BLaER1 treated with 17β-estradiol and CSF1 and Interleukin-3, amounts not matched to agents 10 nM and 100 nM (cell line): ENCODE data around the gene SUFU.
"Not testable (repeated sequence)": the region's sequence is repeated elsewhere in the genome, so short reads cannot be mapped to it uniquely, and the experiment has no call there.

Source experiments
- H3K27ac ChIP-seq, 11 experiments: shearing (Covaris generic); formaldehyde crosslinking; 2 replicates each; pipeline ENCODE4 v1.8.1; 2022
- H3K27me3 ChIP-seq, 11 experiments: shearing (Covaris generic); formaldehyde crosslinking; 2 replicates each; pipeline ENCODE4 v1.8.1; 2022
- H3K36me3 ChIP-seq, 11 experiments: shearing (Covaris generic); formaldehyde crosslinking; 2 replicates each; pipeline ENCODE4 v1.8.1; 2022
- H3K4me1 ChIP-seq, 10 experiments: shearing (Covaris generic); formaldehyde crosslinking; 2 replicates each; pipeline ENCODE4 v1.8.1; 2022
- H3K4me2 ChIP-seq, 11 experiments: shearing (Covaris generic); formaldehyde crosslinking; 2 replicates each; pipeline ENCODE4 v1.8.1; 2022
- H3K4me3 ChIP-seq, 10 experiments: shearing (Covaris generic); formaldehyde crosslinking; 2 replicates each; pipeline ENCODE4 v1.8.1; 2022
- H3K9ac ChIP-seq, 11 experiments: shearing (Covaris generic); formaldehyde crosslinking; 2 replicates each; pipeline ENCODE4 v1.8.1; 2022
- H3K9me3 ChIP-seq, 11 experiments: shearing (Covaris generic); formaldehyde crosslinking; replicated peaks in 1 of 11; 2 replicates each; pipeline ENCODE4 v1.8.1; 2022
- H4K20me1 ChIP-seq, 11 experiments: shearing (Covaris generic); formaldehyde crosslinking; 2 replicates each; pipeline ENCODE4 v1.8.1; 2022
- Cebpa-rat ChIP-seq, 11 experiments: shearing (Covaris generic); IDR thresholded peaks; 2 replicates each; pipeline ENCODE4 v1.8.1; 2022

Gene SUFU

DNA sequence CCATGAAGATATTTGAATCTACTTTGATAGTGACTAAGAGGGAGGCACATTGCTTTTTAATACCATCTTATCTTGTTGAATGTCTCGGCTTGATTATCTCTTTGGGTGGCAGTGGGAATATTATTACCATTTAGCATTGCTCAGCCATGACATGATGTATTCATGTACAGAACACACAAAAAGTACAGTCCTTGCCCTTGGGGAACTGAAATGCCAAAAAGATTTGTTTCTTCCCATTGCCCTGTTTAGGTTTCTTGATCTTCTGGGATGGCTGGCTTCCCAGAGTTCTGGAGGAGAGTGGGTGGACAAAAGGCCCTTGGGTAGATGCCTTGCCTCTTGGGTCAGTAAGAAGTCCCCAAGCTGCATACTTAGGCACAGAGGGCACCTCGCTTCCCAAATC, 23.8 kb downstream of the SUFU start:
- TF ChIP-seq Cebpa-rat (IDR thresholded peaks at IDR 0.05), result no peak
- Histone ChIP-seq H3K4me1 (no peaks in the 10 kb centered on the region; a peak in 1 of 20 replicates), H3K9me3 (no peaks in the 10 kb centered on the region), H4K20me1 (peaks cover 0 to 94% (median 24%) of the 10 kb centered on the region in 11 experiments; a peak in 16 of 22 replicates), H3K36me3 (peaks cover 43 to 90% (median 68%) of the 10 kb centered on the region in 11 experiments), H3K9ac (no peak overlapping the region), H3K27ac (no peak overlapping the region), H3K4me2 (no peak overlapping the region), H3K4me3 (no peak overlapping the region), H3K27me3 (no peaks in the 10 kb centered on the region)

- H4K20me1 ChIP-seq, result peaks cover 0 to 97% (median 23%) of the 10 kb centered on the region in 11 experiments; a peak in 14 of 22 replicates
These were observed 30.6 kb downstream of the SUFU start for GRCh38 chr10:102534333-102534732.

DNA sequence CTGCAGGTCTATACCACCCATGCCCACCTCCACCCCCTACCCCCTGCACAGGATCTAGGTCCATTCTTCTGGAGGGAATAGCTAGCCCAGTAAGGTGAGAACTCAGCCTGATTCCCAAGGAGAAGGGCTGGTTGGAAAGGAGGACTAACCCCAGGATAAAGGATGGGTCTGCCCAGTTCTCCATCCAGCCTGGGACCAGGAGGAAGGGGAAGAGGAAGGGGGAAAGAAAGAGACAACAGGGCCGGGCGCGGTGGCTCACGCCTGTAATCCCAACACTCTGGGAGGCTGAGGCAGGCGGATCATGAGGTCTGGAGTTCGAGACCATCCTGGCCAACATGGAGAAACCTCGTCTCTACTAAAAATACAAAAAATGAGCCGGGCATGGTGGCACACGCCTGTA, 31.2 kb downstream of the SUFU start:
- peaks cover 0 to 82% (median 21%) of the 10 kb centered on the region in 11 experiments; a peak in 18 of 22 replicates for H3K36me3 ChIP-seq
- H3K9ac ChIP-seq, H3K27ac ChIP-seq, H3K27me3 ChIP-seq, H3K4me2 ChIP-seq, H3K4me3 ChIP-seq, H3K9me3 ChIP-seq: not testable (repeated sequence)
- H4K20me1 ChIP-seq, result peaks cover 0 to 98% (median 23%) of the 10 kb centered on the region in 11 experiments; a peak in 14 of 22 replicates
- H3K4me1 ChIP-seq, result peaks cover 0 to 22% (median 10%) of the 10 kb centered on the region in 10 experiments; a peak in 10 of 20 replicates

More at GRCh38 chr10:102534333-102534732, 30.6 kb downstream of the SUFU start:
- H3K9me3 ChIP-seq, result no peaks in the 10 kb centered on the region
- no peak for TF ChIP-seq Cebpa-rat (IDR thresholded peaks at IDR 0.05)
- no peak overlapping the region for H3K9ac ChIP-seq
- peaks cover 0 to 22% (median 10%) of the 10 kb centered on the region in 10 experiments; a peak in 10 of 20 replicates for H3K4me1 ChIP-seq
- H3K27ac ChIP-seq, result no peak overlapping the region
- peak overlapping the region in 2 of 11 experiments; percentile 12 to 14; a peak in 2 of 22 replicates for H3K4me2 ChIP-seq
- peaks cover 2 to 87% (median 23%) of the 10 kb centered on the region in 11 experiments; a peak in 19 of 22 replicates for H3K36me3 ChIP-seq
- no peaks in the 10 kb centered on the region for H3K27me3 ChIP-seq
- no peak overlapping the region for H3K4me3 ChIP-seq

DNA sequence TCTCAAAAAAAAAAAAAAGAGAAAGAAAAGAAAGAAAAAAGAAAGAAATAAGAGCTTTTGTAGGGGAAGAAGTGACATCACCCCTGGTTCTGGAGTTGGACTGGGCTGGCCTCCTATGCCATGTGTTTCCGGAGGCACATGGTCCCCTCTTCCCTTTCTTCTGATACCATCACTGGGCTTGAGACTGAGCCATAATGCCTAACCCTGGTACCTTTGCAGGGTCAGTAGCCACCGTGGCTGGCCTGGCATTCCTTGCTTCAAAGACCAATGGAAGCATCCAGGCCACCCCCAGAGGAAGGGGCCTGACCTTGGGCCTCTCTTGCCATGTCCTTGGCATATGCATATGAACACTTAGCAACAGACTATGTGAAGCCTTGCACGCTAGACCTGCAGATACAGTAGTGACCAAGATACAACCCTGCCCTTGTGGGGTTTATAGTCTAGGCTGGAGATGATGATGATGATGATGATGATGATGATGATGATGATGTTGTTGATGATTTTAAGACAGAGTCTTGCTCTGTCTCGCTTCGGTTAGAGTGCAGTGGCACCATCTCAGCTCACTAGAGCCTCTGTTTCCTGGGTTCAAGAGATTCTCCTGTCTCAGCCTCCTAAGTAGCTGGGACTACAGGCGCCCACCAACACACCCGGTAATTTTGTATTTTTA, 31.8 kb downstream of the SUFU start:
- Histone ChIP-seq H3K36me3 (peaks cover 0 to 75% (median 21%) of the 10 kb centered on the region in 11 experiments; a peak in 18 of 22 replicates), H3K9me3 (no peaks in the 10 kb centered on the region), H3K4me3 (no peak overlapping the region), H3K27ac (no peak overlapping the region), H3K4me1 (peaks cover 0 to 22% (median 10%) of the 10 kb centered on the region in 10 experiments; a peak in 10 of 20 replicates), H3K27me3 (no peaks in the 10 kb centered on the region), H3K4me2 (no peak overlapping the region), H4K20me1 (peaks cover 0 to 97% (median 23%) of the 10 kb centered on the region in 11 experiments; a peak in 14 of 22 replicates), H3K9ac (no peak overlapping the region)
- TF ChIP-seq Cebpa-rat (IDR thresholded peaks at IDR 0.05), result no peak

DNA sequence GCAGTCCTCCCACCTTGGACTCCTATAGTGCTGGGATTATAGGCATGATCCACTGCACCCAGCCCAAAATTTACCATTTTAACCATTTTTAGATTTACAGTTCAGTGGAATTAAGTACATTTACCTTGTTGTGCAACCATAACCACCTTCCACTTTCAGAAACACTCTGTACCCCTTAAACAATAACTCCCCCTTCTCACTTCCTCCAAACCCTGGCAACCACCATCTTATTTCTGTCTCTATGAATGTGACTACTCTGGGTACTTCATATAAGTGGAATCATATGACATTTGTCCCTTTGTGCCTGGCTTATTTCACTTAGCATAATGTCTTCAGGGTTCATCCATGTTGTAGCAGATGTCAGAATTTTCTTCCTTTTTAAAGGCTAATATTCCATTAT, 33.6 kb downstream of the SUFU start:
- H3K27ac ChIP-seq, result no peak overlapping the region
- H3K4me1 ChIP-seq, result peaks cover 0 to 22% (median 10%) of the 10 kb centered on the region in 10 experiments; a peak in 10 of 20 replicates
- no peak overlapping the region for H3K9ac ChIP-seq
- peaks cover 0 to 94% (median 21%) of the 10 kb centered on the region in 11 experiments; a peak in 13 of 22 replicates for H4K20me1 ChIP-seq
- TF ChIP-seq Cebpa-rat (IDR thresholded peaks at IDR 0.05), result no peak
- H3K4me3 ChIP-seq, result no peak overlapping the region
- H3K4me2 ChIP-seq, result peak overlapping the region in 4 of 11 experiments; percentile 3 to 22 (median 13); a peak in 4 of 22 replicates
- peaks cover 0 to 58% (median 17%) of the 10 kb centered on the region in 11 experiments; a peak in 18 of 22 replicates for H3K36me3 ChIP-seq
- H3K27me3 ChIP-seq, result no peaks in the 10 kb centered on the region
- no peaks in the 10 kb centered on the region for H3K9me3 ChIP-seq

GRCh38 chr10:102537948-102538347, 34.2 kb downstream of the SUFU start:
- TF ChIP-seq Cebpa-rat (IDR thresholded peaks at IDR 0.05), result no peak
- Histone ChIP-seq H3K27ac (no peak overlapping the region), H3K9ac (no peak overlapping the region), H3K36me3 (peaks cover 0 to 53% (median 15%) of the 10 kb centered on the region in 11 experiments; a peak in 18 of 22 replicates), H3K4me3 (no peak overlapping the region), H4K20me1 (peaks cover 0 to 94% (median 23%) of the 10 kb centered on the region in 11 experiments; a peak in 13 of 22 replicates), H3K4me2 (0 out of 22 replicates have a peak overlapping the region, but pooled peaks of 1 of the 11 experiments have one; percentile 21), H3K9me3 (no peaks in the 10 kb centered on the region), H3K4me1 (peaks cover 0 to 28% (median 10%) of the 10 kb centered on the region in 10 experiments; a peak in 11 of 20 replicates), H3K27me3 (no peaks in the 10 kb centered on the region)

GRCh38 chr10:102538811-102539210, 35.0 kb downstream of the SUFU start:
- H3K9me3 ChIP-seq, result no peaks in the 10 kb centered on the region
- H3K9ac ChIP-seq, result no peak overlapping the region
- no peak overlapping the region for H3K4me3 ChIP-seq
- H3K27ac ChIP-seq, result no peak overlapping the region
- no peak overlapping the region for H3K4me2 ChIP-seq
- peaks cover 0 to 94% (median 23%) of the 10 kb centered on the region in 11 experiments; a peak in 13 of 22 replicates for H4K20me1 ChIP-seq
- H3K27me3 ChIP-seq, result no peaks in the 10 kb centered on the region
- no peak for TF ChIP-seq Cebpa-rat (IDR thresholded peaks at IDR 0.05)
- peaks cover 0 to 25% (median 10%) of the 10 kb centered on the region in 10 experiments; a peak in 11 of 20 replicates for H3K4me1 ChIP-seq
- H3K36me3 ChIP-seq, result peaks cover 0 to 48% (median 12%) of the 10 kb centered on the region in 11 experiments; a peak in 16 of 22 replicates

DNA sequence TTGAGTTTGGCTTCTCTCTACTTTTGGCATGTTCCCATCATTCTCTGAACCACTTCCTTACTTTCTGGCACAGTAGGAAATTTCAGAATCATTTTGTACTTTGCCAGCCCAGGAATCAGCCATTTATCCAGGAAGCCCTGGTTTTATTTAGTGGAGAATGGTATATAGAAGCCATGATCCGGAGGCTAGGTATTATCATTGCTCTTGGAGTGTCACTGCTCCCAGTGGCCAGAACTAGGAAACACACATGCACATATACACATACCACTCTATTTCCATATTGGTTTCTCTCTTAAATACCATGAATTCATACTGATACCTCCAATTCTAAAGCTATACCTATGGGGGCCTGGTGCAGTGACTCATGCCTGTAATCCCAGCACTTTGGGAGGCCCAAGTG, 36.3 kb downstream of the SUFU start:
- Histone ChIP-seq H3K9ac (no peak overlapping the region), H3K27me3 (no peaks in the 10 kb centered on the region), H3K4me2 (no peak overlapping the region), H3K36me3 (peaks cover under 1 to 47% (median 6%) of the 10 kb centered on the region in 11 experiments; a peak in 12 of 22 replicates), H3K4me1 (peaks cover 0 to 14% (median 3%) of the 10 kb centered on the region in 10 experiments; a peak in 10 of 20 replicates), H3K4me3 (no peak overlapping the region), H3K9me3 (no peaks in the 10 kb centered on the region), H3K27ac (no peak overlapping the region), H4K20me1 (peaks cover 0 to 94% (median 13%) of the 10 kb centered on the region in 11 experiments; a peak in 11 of 22 replicates)
- TF ChIP-seq Cebpa-rat (IDR thresholded peaks at IDR 0.05), result no peak

DNA sequence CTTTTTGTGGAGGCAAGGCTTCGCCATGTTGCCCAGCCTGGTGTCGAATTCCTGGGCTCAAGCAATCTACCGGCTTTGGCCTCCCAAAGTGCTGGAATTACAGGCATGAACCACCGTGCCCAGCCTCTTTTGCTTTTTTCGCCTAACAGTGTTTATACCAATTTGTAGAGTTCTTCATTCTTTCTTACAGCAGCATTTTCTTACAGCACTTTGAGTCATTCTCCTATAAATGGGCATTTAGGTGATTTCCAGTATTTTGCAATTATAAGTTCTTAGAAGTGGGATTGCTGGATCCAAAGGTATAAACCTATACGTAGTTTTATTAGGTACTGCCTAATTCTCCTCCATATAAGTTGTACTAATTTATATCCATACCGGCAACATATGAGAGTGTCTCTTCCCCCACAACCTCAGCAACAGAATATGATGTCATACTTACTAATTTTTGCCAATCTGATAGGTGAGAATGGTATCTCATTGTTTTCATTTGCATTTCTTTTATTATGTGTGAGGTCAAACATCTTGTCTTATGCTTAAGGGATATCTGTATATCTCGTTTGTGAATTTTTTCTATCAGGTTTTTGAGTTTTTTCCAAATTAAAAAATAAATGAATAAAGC, 39.1 kb downstream of the SUFU start:
- no peak for TF ChIP-seq Cebpa-rat (IDR thresholded peaks at IDR 0.05)
- H3K9me3 ChIP-seq, result no peaks in the 10 kb centered on the region
- H3K27me3 ChIP-seq, result no peaks in the 10 kb centered on the region
- peaks cover 14 to 32% (median 20%) of the 10 kb centered on the region in 10 experiments; a peak in 19 of 20 replicates for H3K4me1 ChIP-seq
- no peak overlapping the region for H3K4me3 ChIP-seq
- no peak overlapping the region for H3K27ac ChIP-seq
- peaks cover 0 to 28% (median 0%) of the 10 kb centered on the region in 11 experiments; a peak in 4 of 22 replicates for H3K36me3 ChIP-seq
- H3K4me2 ChIP-seq, result peak overlapping the region in 2 of 11 experiments; percentile 5 to 11; a peak in 1 of 22 replicates
- H4K20me1 ChIP-seq, result peaks cover 10 to 96% (median 21%) of the 10 kb centered on the region in 11 experiments; a peak in 16 of 22 replicates
- H3K9ac ChIP-seq, result no peak overlapping the region
